ENCODE measurements around the gene SEC16B.

The SEC16B gene

GRCh38 chr1:177969825-177970371 is at the start of gene SEC16B:
SEC16B (minus strand) TSS chr1:177970058; CDS start chr1:177967981, 2,077 bp downstream.
- Histone ChIP-seq H3K9me3 (ENCODE audit: insufficient read depth, low read depth, low read length) (no peaks in the 10 kb centered on the region), H3K27me3 (ENCODE audit: insufficient read depth, low read length) (no peaks in the 10 kb centered on the region), H3K9ac (ENCODE audit: low read depth, low read length) (no peak within 1 kb of the TSS), H3K36me3 (ENCODE audit: insufficient read depth, low read depth, low read length) (no peaks in the 10 kb centered on the region), H3K4me3 (ENCODE audit: low read length) (no peak within 1 kb of the TSS), H3K27ac (ENCODE audit: low read length) (no peak within 1 kb of the TSS), H3K4me1 (ENCODE audit: insufficient read depth, low read length) (no peaks in the 10 kb centered on the region)

GRCh38 chr1:178019622-178020021 is 49.8 kb upstream of the SEC16B start:
- no peaks in the 10 kb centered on the region for H3K27me3 ChIP-seq (ENCODE audit: insufficient read depth, low read length)
- peaks cover 9% of the 10 kb centered on the region for H3K9me3 ChIP-seq (ENCODE audit: insufficient read depth, low read depth, low read length)

GRCh38 chr1:178019208-178019607 is 49.4 kb upstream of the SEC16B start:
- Histone ChIP-seq H3K4me3 (ENCODE audit: low read length) (no peak overlapping the region), H3K27me3 (ENCODE audit: insufficient read depth, low read length) (no peaks in the 10 kb centered on the region), H3K9me3 (ENCODE audit: insufficient read depth, low read depth, low read length) (peaks cover 9% of the 10 kb centered on the region), H3K27ac (ENCODE audit: low read length) (no peak overlapping the region), H3K4me1 (ENCODE audit: insufficient read depth, low read length) (no peaks in the 10 kb centered on the region), H3K9ac (ENCODE audit: low read depth, low read length) (no peak overlapping the region), H3K36me3 (ENCODE audit: insufficient read depth, low read depth, low read length) (no peaks in the 10 kb centered on the region)

More at GRCh38 chr1:178019622-178020021, 49.8 kb upstream of the SEC16B start:
- H3K4me3 ChIP-seq (ENCODE audit: low read length), result no peak overlapping the region
- H3K4me1 ChIP-seq (ENCODE audit: insufficient read depth, low read length), result no peaks in the 10 kb centered on the region
- no peaks in the 10 kb centered on the region for H3K36me3 ChIP-seq (ENCODE audit: insufficient read depth, low read depth, low read length)
- no peak overlapping the region for H3K9ac ChIP-seq (ENCODE audit: low read depth, low read length)
- H3K27ac ChIP-seq (ENCODE audit: low read length), result no peak overlapping the region

- H3K9me3 ChIP-seq (ENCODE audit: insufficient read depth, low read depth, low read length), result peaks cover 9% of the 10 kb centered on the region
- no peak overlapping the region for H3K4me3 ChIP-seq (ENCODE audit: low read length)
- no peak overlapping the region for H3K27ac ChIP-seq (ENCODE audit: low read length)
- H3K9ac ChIP-seq (ENCODE audit: low read depth, low read length), result no peak overlapping the region
- H3K36me3 ChIP-seq (ENCODE audit: insufficient read depth, low read depth, low read length), result no peaks in the 10 kb centered on the region
- no peaks in the 10 kb centered on the region for H3K27me3 ChIP-seq (ENCODE audit: insufficient read depth, low read length)
- no peaks in the 10 kb centered on the region for H3K4me1 ChIP-seq (ENCODE audit: insufficient read depth, low read length)
These were observed 47.7 kb upstream of the SEC16B start for GRCh38 chr1:178017517-178017916.

GRCh38 chr1:178011864-178012503 is 42.1 kb upstream of the SEC16B start:
- H3K4me1 ChIP-seq (ENCODE audit: insufficient read depth, low read length), result peaks cover 6% of the 10 kb centered on the region; the same call in 1 of the 2 replicates
- no peak overlapping the region for H3K9ac ChIP-seq (ENCODE audit: low read depth, low read length)

GRCh38 chr1:178011465-178011828 is 41.6 kb upstream of the SEC16B start:
- H3K9ac ChIP-seq (ENCODE audit: low read depth, low read length), result no peak overlapping the region
- no peak overlapping the region for H3K27ac ChIP-seq (ENCODE audit: low read length)
- H3K4me3 ChIP-seq (ENCODE audit: low read length), result no peak overlapping the region
- H3K9me3 ChIP-seq (ENCODE audit: insufficient read depth, low read depth, low read length), result no peaks in the 10 kb centered on the region; the same call in 1 of the 2 replicates
- no peaks in the 10 kb centered on the region for H3K27me3 ChIP-seq (ENCODE audit: insufficient read depth, low read length)
- peaks cover 6% of the 10 kb centered on the region; the same call in 1 of the 2 replicates for H3K4me1 ChIP-seq (ENCODE audit: insufficient read depth, low read length)
- no peaks in the 10 kb centered on the region for H3K36me3 ChIP-seq (ENCODE audit: insufficient read depth, low read depth, low read length)

More at GRCh38 chr1:178011864-178012503, 42.1 kb upstream of the SEC16B start:
- Histone ChIP-seq H3K9me3 (ENCODE audit: insufficient read depth, low read depth, low read length) (no peaks in the 10 kb centered on the region; the same call in 1 of the 2 replicates), H3K27ac (ENCODE audit: low read length) (no peak overlapping the region), H3K36me3 (ENCODE audit: insufficient read depth, low read depth, low read length) (no peaks in the 10 kb centered on the region), H3K27me3 (ENCODE audit: insufficient read depth, low read length) (no peaks in the 10 kb centered on the region), H3K4me3 (ENCODE audit: low read length) (no peak overlapping the region)

- Histone ChIP-seq H3K9me3 (ENCODE audit: insufficient read depth, low read depth, low read length) (no peaks in the 10 kb centered on the region), H3K9ac (ENCODE audit: low read depth, low read length) (no peak overlapping the region), H3K27me3 (ENCODE audit: insufficient read depth, low read length) (no peaks in the 10 kb centered on the region), H3K4me3 (ENCODE audit: low read length) (no peak overlapping the region), H3K36me3 (ENCODE audit: insufficient read depth, low read depth, low read length) (no peaks in the 10 kb centered on the region), H3K4me1 (ENCODE audit: insufficient read depth, low read length) (peaks cover 6% of the 10 kb centered on the region; the same call in 1 of the 2 replicates), H3K27ac (ENCODE audit: low read length) (no peak overlapping the region)
These were observed 41.0 kb upstream of the SEC16B start for GRCh38 chr1:178010674-178011464.

GRCh38 chr1:178006043-178006442 is 36.2 kb upstream of the SEC16B start:
- Histone ChIP-seq H3K27ac (ENCODE audit: low read length) (no peak overlapping the region), H3K9ac (ENCODE audit: low read depth, low read length) (no peak overlapping the region), H3K9me3 (ENCODE audit: insufficient read depth, low read depth, low read length) (no peaks in the 10 kb centered on the region), H3K4me1 (ENCODE audit: insufficient read depth, low read length) (peaks cover 6% of the 10 kb centered on the region; the same call in 1 of the 2 replicates), H3K36me3 (ENCODE audit: insufficient read depth, low read depth, low read length) (no peaks in the 10 kb centered on the region), H3K27me3 (ENCODE audit: insufficient read depth, low read length) (no peaks in the 10 kb centered on the region), H3K4me3 (ENCODE audit: low read length) (no peak overlapping the region)

- H3K4me3 ChIP-seq (ENCODE audit: low read length), result no peak overlapping the region
- H3K9ac ChIP-seq (ENCODE audit: low read depth, low read length), result no peak overlapping the region
- no peaks in the 10 kb centered on the region for H3K27me3 ChIP-seq (ENCODE audit: insufficient read depth, low read length)
- no peaks in the 10 kb centered on the region for H3K36me3 ChIP-seq (ENCODE audit: insufficient read depth, low read depth, low read length)
- H3K27ac ChIP-seq (ENCODE audit: low read length), result no peak overlapping the region
- peaks cover 2% of the 10 kb centered on the region; the same call in 1 of the 2 replicates for H3K4me1 ChIP-seq (ENCODE audit: insufficient read depth, low read length)
- H3K9me3 ChIP-seq (ENCODE audit: insufficient read depth, low read depth, low read length), result no peaks in the 10 kb centered on the region
These were observed 35.6 kb upstream of the SEC16B start for GRCh38 chr1:178005450-178005849.

GRCh38 chr1:178004926-178005391 is 35.1 kb upstream of the SEC16B start:
- Histone ChIP-seq H3K27me3 (ENCODE audit: insufficient read depth, low read length) (no peaks in the 10 kb centered on the region), H3K4me3 (ENCODE audit: low read length) (no peak overlapping the region), H3K36me3 (ENCODE audit: insufficient read depth, low read depth, low read length) (no peaks in the 10 kb centered on the region), H3K9me3 (ENCODE audit: insufficient read depth, low read depth, low read length) (no peaks in the 10 kb centered on the region), H3K9ac (ENCODE audit: low read depth, low read length) (no peak overlapping the region), H3K4me1 (ENCODE audit: insufficient read depth, low read length) (no peaks in the 10 kb centered on the region), H3K27ac (ENCODE audit: low read length) (no peak overlapping the region)

GRCh38 chr1:177998696-177999631 is 29.1 kb upstream of the SEC16B start:
- no peaks in the 10 kb centered on the region for H3K9me3 ChIP-seq (ENCODE audit: insufficient read depth, low read depth, low read length)

More at GRCh38 chr1:177998696-177999631, 29.1 kb upstream of the SEC16B start:
- Histone ChIP-seq H3K27me3 (ENCODE audit: insufficient read depth, low read length) (no peaks in the 10 kb centered on the region), H3K9ac (ENCODE audit: low read depth, low read length) (no peak overlapping the region), H3K4me3 (ENCODE audit: low read length) (no peak overlapping the region), H3K4me1 (ENCODE audit: insufficient read depth, low read length) (peaks cover 3% of the 10 kb centered on the region; the same call in 1 of the 2 replicates), H3K27ac (ENCODE audit: low read length) (no peak overlapping the region), H3K36me3 (ENCODE audit: insufficient read depth, low read depth, low read length) (no peaks in the 10 kb centered on the region)
